A549 (cell line): ENCODE measurements around the gene KRT73. TPM values are rescaled to one million over a fixed set of nuclear protein-coding genes. Genes with fewer than 3 reads are reported as not detected.

Source experiments
- ATAC-seq, 2 experiments: fragments of 200-7000 bp in 1 of 2; fragments of >200 bp in 1 of 2; cut with Nextera tagmentation in 1 of 2; cut with Tn5 transposase in 1 of 2; 3 replicates each; pipeline versions ENCODE4 v1.8.0 to v1.9.1; 2018 to 2020; ENCODE audit warnings: mild to moderate bottlenecking in 1 of 2, moderate library complexity in 1 of 2
- CTCF ChIA-PET: fragments of 300-600 bp; sonication (Branson Sonifier 250); formaldehyde crosslinking; extraction: SDS; loops from one replicate; lab custom pipeline; 2021; ENCODE audit warnings: antibody characterized with exemption, inconsistent platforms; lab: Yijun Ruan, JAX
- POLR2A ChIA-PET: fragments of 350-600 bp; formaldehyde crosslinking; extraction: SDS; loops from one replicate; lab custom pipeline; 2021; ENCODE audit warnings: antibody characterized with exemption, inconsistent platforms; lab: Yijun Ruan, JAX
- DNase-seq, 2 experiments: peaks; one replicate each; pipeline versions ENCODE4 v3.0.0 to v3.0.0-alpha.2; 2011 to 2016; ENCODE audit warnings: low read depth in 1 of 2, low spot score in 1 of 2
- FAIRE-seq: peaks from 2 replicates; lab custom pipeline; 2011; peaks lifted over from hg19 to GRCh38; lab: Jason Lieb, UNC
- H3K27ac ChIP-seq, 2 experiments: fragments of >200 bp; sonication (Bioruptor Twin); formaldehyde crosslinking; 3 replicates each; pipeline ENCODE4 v1.5.1; 2016 to 2017
- H3K4me1 ChIP-seq: fragments of >200 bp; sonication (Bioruptor Twin); formaldehyde crosslinking; 3 replicates; pipeline ENCODE4 v1.6.1; 2016
- H3K4me2 ChIP-seq: fragments of >200 bp; sonication (Bioruptor Twin); formaldehyde crosslinking; 3 replicates; pipeline ENCODE4 v1.6.1; 2016
- H3K4me3 ChIP-seq: fragments of >200 bp; sonication (Bioruptor Twin); formaldehyde crosslinking; 3 replicates; pipeline ENCODE4 v1.5.1; 2016
- H3K9me3 ChIP-seq: fragments of >200 bp; sonication (Bioruptor Twin); formaldehyde crosslinking; 3 replicates; pipeline ENCODE4 v1.6.1; 2016
- CEBPB ChIP-seq, 2 experiments: fragments of >200 bp in 1 of 2; sonication (Bioruptor Twin) in 1 of 2; formaldehyde crosslinking in 1 of 2; IDR thresholded peaks; 2 replicates each; pipeline ENCODE4 v1.6.1; 2012 to 2016
- EHMT2 ChIP-seq: fragments of 200-600 bp; sonication (generic); IDR thresholded peaks from 2 replicates; pipeline ENCODE4 v1.6.1; 2016; ENCODE audit warnings: antibody characterized with exemption, low read depth, mild to moderate bottlenecking, moderate library complexity
- EP300 ChIP-seq, 2 experiments: fragments of >200 bp; sonication (Bioruptor Twin); formaldehyde crosslinking; IDR thresholded peaks; 2 replicates in 1 of 2; 3 replicates in 1 of 2; pipeline ENCODE4 v1.6.1; 2016 to 2017
- FOSB ChIP-seq: fragments of 250-450 bp; sonication (Bioruptor Pico); IDR thresholded peaks from 2 replicates; pipeline ENCODE4 v1.5.0; 2020; ENCODE audit warnings: mild to moderate bottlenecking, moderate library complexity
- HDAC2 ChIP-seq: fragments of 200-600 bp; sonication (generic); IDR thresholded peaks from 2 replicates; pipeline ENCODE4 v1.6.1; 2016
- HOXB13 ChIP-seq: fragments of 250-450 bp; sonication (Bioruptor Pico); IDR thresholded peaks from 2 replicates; pipeline ENCODE4 v1.5.0; 2020; ENCODE audit warnings: low read depth, mild to moderate bottlenecking, moderate library complexity
- HOXB5 ChIP-seq: fragments of 250-450 bp; sonication (Bioruptor Pico); IDR thresholded peaks from 2 replicates; pipeline ENCODE4 v1.5.0; 2020; ENCODE audit warnings: mild to moderate bottlenecking, moderate library complexity
- JUN ChIP-seq, 2 experiments: fragments of >200 bp; sonication (Bioruptor Twin); formaldehyde crosslinking; IDR thresholded peaks; 2 replicates in 1 of 2; 3 replicates in 1 of 2; pipeline ENCODE4 v1.6.1; 2016 to 2017
- JUNB ChIP-seq: fragments of >200 bp; sonication (Bioruptor Twin); formaldehyde crosslinking; IDR thresholded peaks from 2 replicates; pipeline ENCODE4 v1.6.1; 2016
- MAFK ChIP-seq: fragments of 450-650 bp; IDR thresholded peaks from 2 replicates; pipeline ENCODE4 v1.6.1; 2014; ENCODE audit not compliant: partially characterized antibody
- MAX ChIP-seq: IDR thresholded peaks from 2 replicates; pipeline ENCODE4 v1.6.1; 2012
- NR3C1 ChIP-seq: fragments of >200 bp; sonication (Bioruptor Twin); formaldehyde crosslinking; IDR thresholded peaks from 3 replicates; pipeline ENCODE4 v1.6.1; 2017
- RCOR1 ChIP-seq: fragments of 150-350 bp; IDR thresholded peaks from 2 replicates; pipeline ENCODE4 v1.6.1; 2014; ENCODE audit warnings: antibody characterized with exemption, low read length, low read depth
- SMC3 ChIP-seq: fragments of >200 bp; sonication (Bioruptor Twin); formaldehyde crosslinking; IDR thresholded peaks from 3 replicates; pipeline ENCODE4 v1.6.1; 2018; ENCODE audit warnings: inconsistent platforms
- USF2 ChIP-seq: fragments of 450-650 bp; IDR thresholded peaks from 2 replicates; pipeline ENCODE4 v1.6.1; 2014; ENCODE audit warnings: antibody characterized with exemption
- ZC3H11A ChIP-seq: fragments of 450-650 bp; IDR thresholded peaks from 2 replicates; pipeline ENCODE4 v1.6.1; 2014; ENCODE audit warnings: antibody characterized with exemption, mild to moderate bottlenecking
- ZSCAN20 ChIP-seq: fragments of 250-450 bp; sonication (Bioruptor Pico); IDR thresholded peaks from 2 replicates; pipeline ENCODE4 v1.8.0; 2022; ENCODE audit warnings: mild to moderate bottlenecking, moderate library complexity
- WGBS: methylation state at CpG from one replicate; pipeline ENCODE4 v1.1.6; 2017; ENCODE audit errors: missing lambda C conversion rate; 5-methylcytosine and 5-hydroxymethylcytosine counted together
- polyA plus RNA-seq, 4 experiments: library from polyadenylated mRNA; depleted of rRNA in 3 of 4; stranded (reverse); fragments of >200 nt; fragmentation: RNase III in 1 of 4; extraction: RNeasy Plus Mini Kit Qiagen cat#74134 plus additional on column Dnase treatment in 1 of 4; gene quantifications; 2 replicates in 3 of 4; 3 replicates in 1 of 4; pipeline ENCODE4 v1.2.3, GENCODE V29; 2011 to 2017
- TF ChIP-seq, protein P1 (sequence below): fragments of 200-600 bp; sonication (generic); IDR thresholded peaks from 2 replicates; pipeline ENCODE4 v1.6.1; 2016; ENCODE audit warnings: antibody characterized with exemption, mild to moderate bottlenecking, moderate library complexity
- TF ChIP-seq, protein P2 (sequence below): IDR thresholded peaks from 2 replicates; pipeline ENCODE4 v1.6.1; 2012; ENCODE audit warnings: low read depth, borderline replicate concordance
- TF ChIP-seq, protein P3 (sequence below): fragments of >200 bp; sonication (Bioruptor Twin); formaldehyde crosslinking; IDR thresholded peaks from 2 replicates; pipeline ENCODE4 v1.6.1; 2016

KRT73 gene
- polyA plus RNA-seq, 2 of the 4 experiments (the other 2 are of a cell fraction): not detected

DNA sequence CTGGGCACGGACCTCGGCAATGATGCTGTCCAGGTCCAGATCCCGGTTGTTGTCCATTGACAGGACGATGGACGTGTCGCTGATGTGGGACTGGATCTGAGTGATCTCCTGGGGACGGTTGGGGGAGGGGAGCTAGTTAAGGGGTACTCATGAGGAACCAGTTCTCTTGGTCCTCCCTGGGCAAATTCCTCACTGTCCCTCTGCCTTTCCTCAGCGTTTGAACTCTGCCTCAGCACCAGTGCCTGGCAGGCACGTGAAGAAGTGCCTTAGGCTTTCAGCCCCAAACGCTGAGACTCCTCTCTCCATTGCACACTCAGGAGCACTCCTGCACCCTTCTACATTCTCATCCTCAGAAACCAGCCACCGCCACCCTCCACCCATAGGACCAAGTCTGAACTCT lies 26.8 kb downstream of the KRT73 start:
- ATAC-seq (no peak), FAIRE-seq (no peak), DNase-seq (no peak)
- WGBS: 73% methylated on average over 11 of the region's 11 CpGs
- Histone ChIP-seq H3K9me3 (no peaks in the 10 kb centered on the region), H3K4me2 (no peak overlapping the region), H3K27ac (no peak overlapping the region), H3K4me3 (no peak overlapping the region), H3K4me1 (peaks cover 3% of the 10 kb centered on the region; the same call in 1 of the 3 replicates)
- ChIA-PET CTCF (interaction anchor here (1.5 to 3.4 kb wide), 2 partner anchors 8 to 288 kb away, joined by 5 to 16 read pairs; no protein-coding TSS in a partner anchor), POLR2A (no interaction called here)
- TF ChIP-seq NR3C1: no peak
- no peak for TF ChIP-seq JUNB
- TF ChIP-seq HOXB13 (CRISPR knock-in tag): no peak
- TF ChIP-seq, protein P1, sequence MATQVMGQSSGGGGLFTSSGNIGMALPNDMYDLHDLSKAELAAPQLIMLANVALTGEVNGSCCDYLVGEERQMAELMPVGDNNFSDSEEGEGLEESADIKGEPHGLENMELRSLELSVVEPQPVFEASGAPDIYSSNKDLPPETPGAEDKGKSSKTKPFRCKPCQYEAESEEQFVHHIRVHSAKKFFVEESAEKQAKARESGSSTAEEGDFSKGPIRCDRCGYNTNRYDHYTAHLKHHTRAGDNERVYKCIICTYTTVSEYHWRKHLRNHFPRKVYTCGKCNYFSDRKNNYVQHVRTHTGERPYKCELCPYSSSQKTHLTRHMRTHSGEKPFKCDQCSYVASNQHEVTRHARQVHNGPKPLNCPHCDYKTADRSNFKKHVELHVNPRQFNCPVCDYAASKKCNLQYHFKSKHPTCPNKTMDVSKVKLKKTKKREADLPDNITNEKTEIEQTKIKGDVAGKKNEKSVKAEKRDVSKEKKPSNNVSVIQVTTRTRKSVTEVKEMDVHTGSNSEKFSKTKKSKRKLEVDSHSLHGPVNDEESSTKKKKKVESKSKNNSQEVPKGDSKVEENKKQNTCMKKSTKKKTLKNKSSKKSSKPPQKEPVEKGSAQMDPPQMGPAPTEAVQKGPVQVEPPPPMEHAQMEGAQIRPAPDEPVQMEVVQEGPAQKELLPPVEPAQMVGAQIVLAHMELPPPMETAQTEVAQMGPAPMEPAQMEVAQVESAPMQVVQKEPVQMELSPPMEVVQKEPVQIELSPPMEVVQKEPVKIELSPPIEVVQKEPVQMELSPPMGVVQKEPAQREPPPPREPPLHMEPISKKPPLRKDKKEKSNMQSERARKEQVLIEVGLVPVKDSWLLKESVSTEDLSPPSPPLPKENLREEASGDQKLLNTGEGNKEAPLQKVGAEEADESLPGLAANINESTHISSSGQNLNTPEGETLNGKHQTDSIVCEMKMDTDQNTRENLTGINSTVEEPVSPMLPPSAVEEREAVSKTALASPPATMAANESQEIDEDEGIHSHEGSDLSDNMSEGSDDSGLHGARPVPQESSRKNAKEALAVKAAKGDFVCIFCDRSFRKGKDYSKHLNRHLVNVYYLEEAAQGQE: no peak
- TF ChIP-seq, protein P2, sequence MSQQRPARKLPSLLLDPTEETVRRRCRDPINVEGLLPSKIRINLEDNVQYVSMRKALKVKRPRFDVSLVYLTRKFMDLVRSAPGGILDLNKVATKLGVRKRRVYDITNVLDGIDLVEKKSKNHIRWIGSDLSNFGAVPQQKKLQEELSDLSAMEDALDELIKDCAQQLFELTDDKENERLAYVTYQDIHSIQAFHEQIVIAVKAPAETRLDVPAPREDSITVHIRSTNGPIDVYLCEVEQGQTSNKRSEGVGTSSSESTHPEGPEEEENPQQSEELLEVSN: no peak
- TF ChIP-seq MAFK: no peak
- no peak for TF ChIP-seq EP300 (IDR thresholded peaks at IDR 0.05)
- TF ChIP-seq USF2: no peak
- TF ChIP-seq CEBPB (IDR thresholded peaks at IDR 0.05): no peak
- TF ChIP-seq ZSCAN20 (CRISPR knock-in tag): no peak
- no peak for TF ChIP-seq MAX

DNA sequence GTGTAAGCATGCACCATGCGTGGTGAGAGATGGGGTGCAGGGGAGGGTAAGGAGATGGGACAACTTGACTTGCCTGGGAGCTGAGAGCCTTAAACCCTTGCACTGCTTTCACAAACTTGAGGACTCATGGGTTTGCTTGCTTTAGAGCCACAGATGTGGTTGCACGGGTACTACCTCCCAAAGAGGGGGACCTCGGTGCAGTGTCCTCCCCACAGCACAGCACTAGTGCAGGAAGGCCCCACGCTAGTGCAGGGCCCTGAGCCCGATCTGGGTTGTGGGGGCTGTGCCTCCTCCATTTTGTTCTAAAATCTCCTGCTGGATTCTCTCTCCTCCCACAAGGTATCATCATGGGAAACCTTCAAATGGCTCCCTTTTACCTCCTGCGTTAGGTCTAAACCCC lies 28.3 kb downstream of the KRT73 start:
- Histone ChIP-seq H3K27ac (no peak overlapping the region), H3K4me3 (no peak overlapping the region), H3K4me1 (no peaks in the 10 kb centered on the region), H3K9me3 (no peaks in the 10 kb centered on the region), H3K4me2 (no peak overlapping the region)
- ATAC-seq: no peak
- ChIA-PET CTCF (interaction anchor here (1.3 to 13.8 kb wide), 3 partner anchors 15 to 284 kb away, joined by 4 to 492 read pairs (median 15); no protein-coding TSS in a partner anchor), POLR2A (no interaction called here)
- WGBS: 72% methylated on average over 6 of the region's 6 CpGs
- TF ChIP-seq RCOR1 (no peak), HOXB13 (CRISPR knock-in tag) (no peak), HOXB5 (no peak), JUN (IDR thresholded peaks at IDR 0.05) (no peak), MAFK (no peak), ZC3H11A (no peak), SMC3 (no peak), FOSB (CRISPR knock-in tag) (no peak), EHMT2 (no peak), HDAC2 (no peak)
- TF ChIP-seq, protein P3, sequence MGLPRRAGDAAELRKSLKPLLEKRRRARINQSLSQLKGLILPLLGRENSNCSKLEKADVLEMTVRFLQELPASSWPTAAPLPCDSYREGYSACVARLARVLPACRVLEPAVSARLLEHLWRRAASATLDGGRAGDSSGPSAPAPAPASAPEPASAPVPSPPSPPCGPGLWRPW: no peak
- FAIRE-seq: no peak
- no peak for DNase-seq
